Ovary (tissue), 9 donors: ENCODE data around the gene CD74. TPM values are rescaled to one million over a fixed set of nuclear protein-coding genes. Genes with fewer than 3 reads are reported as not detected.

Source experiments
- DNase-seq, 5 donors: peaks; one replicate each; pipeline ENCODE4 v3.0.0-alpha.2; 2019 to 2020
- H3K27ac ChIP-seq, 2 donors: fragments of 200-600 bp; one replicate each; pipeline versions ENCODE4 v1.5.1 to v1.8.0; 2019 to 2022
- H3K27me3 ChIP-seq: fragments of 200-600 bp; one replicate; pipeline ENCODE4 v1.8.0; 2022
- H3K36me3 ChIP-seq: fragments of 200-600 bp; sonication (generic); one replicate; pipeline ENCODE4 v1.5.1; 2019
- H3K4me1 ChIP-seq: one replicate; pipeline ENCODE4 v1.8.1; 2013; ENCODE audit warnings: mild to moderate bottlenecking, moderate library complexity; ENCODE audit not compliant: insufficient read depth
- H3K4me3 ChIP-seq: fragments of 200-600 bp; sonication (generic); one replicate; pipeline ENCODE4 v1.5.1; 2017
- H3K9me3 ChIP-seq, 2 donors: fragments of 200-600 bp in 1 of 2; sonication (generic) in 1 of 2; one replicate each; pipeline versions ENCODE4 v1.5.1 to v1.8.1; 2013 to 2019; ENCODE audit warnings: mild to moderate bottlenecking in 1 of 2, moderate library complexity in 1 of 2
- CTCF ChIP-seq, 3 donors: fragments of 450-650 bp in 2 of 3; fragments of 200-600 bp in 1 of 3; IDR thresholded peaks; one replicate each; pipeline versions ENCODE4 v1.5.1 to v1.8.0; 2016 to 2022; ENCODE audit warnings: antibody characterized with exemption in 3 of 3, mild to moderate bottlenecking in 1 of 3
- EP300 ChIP-seq: sonication (generic); formaldehyde crosslinking; IDR thresholded peaks from one replicate; pipeline ENCODE4 v1.6.1; 2017; ENCODE audit warnings: antibody characterized with exemption
- POLR2A ChIP-seq: fragments of 450-650 bp; IDR thresholded peaks from one replicate; pipeline ENCODE4 v1.6.1; 2017; ENCODE audit warnings: antibody characterized with exemption, mild to moderate bottlenecking, moderate library complexity
- WGBS, 3 donors: extraction: QIAGEN DNeasy Blood & Tissue Kit in 1 of 3; methylation state at CpG; one replicate each; pipeline versions ENCODE4 v1.1.5 to v1.1.7; 2013 to 2017; 5-methylcytosine and 5-hydroxymethylcytosine counted together
- intact Hi-C, 4 donors: fragments of 100-400 bp; cut with DNase I; formaldehyde crosslinking; loops; one replicate each; pipeline versions ENCODE4 v1.11.0 to v1.15.1; 2022 to 2023
- polyA plus RNA-seq, 2 donors: library from polyadenylated mRNA; stranded (reverse); fragments of 200-250 nt in 1 of 2; fragments of 350-450 nt in 1 of 2; fragmentation: Illumina TruSeq in 1 of 2; extraction: RNeasy Lipid Tissue Mini Kit (QIAGEN cat#74804) in 1 of 2; gene quantifications; one replicate each; pipeline ENCODE4 v1.2.3, GENCODE V29; 2013 to 2014
- total RNA-seq, 7 donors: library from RNA; depleted of rRNA in 2 of 7; stranded (reverse); fragments of >200 nt in 2 of 7; fragmentation: NEBNext Ultra II Directional in 3 of 7; extraction: Animal tissue kit (Norgen Biotek cat#: 25700) in 3 of 7; gene quantifications; one replicate each; pipeline versions ENCODE4 v1.1.0 to v1.2.4, GENCODE V29; 2016 to 2023
- donor health status: DM: no; HTN: no; CAD: no; lungs with moderate emphysema.
- donor health status: DM: no; HTN: no; CAD: no.
- donor health status: Bipolar disorder and iron deficiency.
- donor health status: DM: yes; HTN: yes; CAD: no.
- donor health status: DM: no; HTN: no; CAD: no.
- donor health status: DM: yes; HTN: yes; CAD: no.

Gene CD74
- total and polyA plus RNA-seq, 9 donors = 96.9 to 1,292 (median 384) TPM

GRCh38 chr5:150384701-150385100, 28.0 kb downstream of the CD74 start:
- no peaks in the 10 kb centered on the region for H3K9me3 ChIP-seq
- TF ChIP-seq POLR2A (no peak), CTCF (IDR thresholded peaks at IDR 0.05) (no peak), EP300 (no peak)
- no peak for DNase-seq
- intact Hi-C loops = no loop called here
- 89 to 92% (median 91%) methylated on average over 5 of the region's 5 CpGs for WGBS, 3 donors
- no peaks in the 10 kb centered on the region for H3K27me3 ChIP-seq
- no peaks in the 10 kb centered on the region for H3K4me1 ChIP-seq
- H3K36me3 ChIP-seq = no peaks in the 10 kb centered on the region
- H3K27ac ChIP-seq = no peak overlapping the region
- H3K4me3 ChIP-seq = no peak overlapping the region

GRCh38 chr5:150377964-150378694, 34.6 kb downstream of the CD74 start:
- intact Hi-C loops = no loop called here
- H3K4me1 ChIP-seq = no peaks in the 10 kb centered on the region
- no peak overlapping the region for H3K4me3 ChIP-seq
- H3K27me3 ChIP-seq = no peaks in the 10 kb centered on the region
- no peak overlapping the region for H3K27ac ChIP-seq
- H3K9me3 ChIP-seq = no peaks in the 10 kb centered on the region
- 36 to 37% (median 37%) methylated on average over 5 of the region's 5 CpGs for WGBS, 3 donors
- H3K36me3 ChIP-seq = no peaks in the 10 kb centered on the region
- TF ChIP-seq EP300 = no peak
- no peak for TF ChIP-seq POLR2A
- TF ChIP-seq CTCF (IDR thresholded peaks at IDR 0.05) = no peak
- DNase-seq = no peak

GRCh38 chr5:150376799-150377771, 35.6 kb downstream of the CD74 start:
- Histone ChIP-seq H3K36me3 (no peaks in the 10 kb centered on the region), H3K27ac (no peak overlapping the region), H3K27me3 (no peaks in the 10 kb centered on the region), H3K4me1 (no peaks in the 10 kb centered on the region), H3K9me3 (no peaks in the 10 kb centered on the region), H3K4me3 (no peak overlapping the region)
- WGBS, 3 donors = 70 to 77% (median 70%) methylated on average over 10 of the region's 10 CpGs
- DNase-seq = no peak
- no peak for TF ChIP-seq EP300
- no peak for TF ChIP-seq POLR2A
- no peak for TF ChIP-seq CTCF (IDR thresholded peaks at IDR 0.05)
- intact Hi-C loops = no loop called here

- Histone ChIP-seq H3K4me1 (no peaks in the 10 kb centered on the region), H3K27me3 (no peaks in the 10 kb centered on the region), H3K4me3 (no peak overlapping the region), H3K9me3 (no peaks in the 10 kb centered on the region), H3K36me3 (peaks cover 3% of the 10 kb centered on the region), H3K27ac (no peak overlapping the region)
- TF ChIP-seq EP300 (no peak), CTCF (IDR thresholded peaks at IDR 0.05) (no peak), POLR2A (no peak)
- no peak for DNase-seq
- intact Hi-C loops = no loop called here
- 90 to 92% (median 90%) methylated on average over 11 of the region's 11 CpGs for WGBS, 3 donors
These were observed 38.1 kb downstream of the CD74 start for GRCh38 chr5:150374651-150375050.
